NB4 (cell line): Measurements from ENCODE around the gene PRIMPOL.

Source experiments
- DNase-seq: peaks from one replicate; pipeline ENCODE4 v3.0.0; 2010; ENCODE audit warnings: low read depth
- H3K4me3 ChIP-seq: one replicate; pipeline ENCODE4 v1.5.1; 2011; ENCODE audit warnings: mild to moderate bottlenecking, low read depth, low read length, moderate library complexity
- MYC ChIP-seq: IDR thresholded peaks from 2 replicates; pipeline ENCODE4 v1.6.1; 2011; ENCODE audit warnings: low read depth, low read length
- POLR2A ChIP-seq: IDR thresholded peaks from 2 replicates; pipeline ENCODE4 v1.6.1; 2011; ENCODE audit warnings: mild to moderate bottlenecking; ENCODE audit not compliant: insufficient read length; ENCODE audit errors: extremely low read depth
- TF ChIP-seq, protein P1 (sequence below): IDR thresholded peaks from one replicate; pipeline ENCODE4 v1.5.1; 2012; ENCODE audit warnings: low read depth, low read length
- TF ChIP-seq, protein P2 (sequence below): IDR thresholded peaks from 2 replicates; pipeline ENCODE4 v1.6.1; 2011; ENCODE audit warnings: low read depth, low read length

The PRIMPOL gene

DNA sequence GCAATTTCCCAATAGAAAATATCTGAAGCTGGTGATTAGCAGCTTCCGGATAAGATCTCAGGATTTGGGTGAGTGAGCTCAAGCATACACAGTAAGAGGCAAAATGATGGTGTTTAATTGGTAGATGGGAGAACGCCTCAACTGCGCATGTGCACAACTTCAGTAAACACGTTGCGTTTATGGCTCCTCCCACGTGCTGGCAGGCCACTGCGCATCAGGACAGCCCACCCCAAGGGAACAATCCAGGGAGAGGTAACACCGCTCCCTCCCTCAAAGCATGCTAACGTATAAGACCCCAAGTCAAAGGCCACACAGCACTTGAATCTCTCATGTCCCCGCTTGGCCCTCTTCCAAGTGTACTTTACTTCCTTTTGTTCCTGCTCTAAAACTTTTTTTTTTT lies 94.7 kb downstream of the PRIMPOL start:
- DNase-seq, result no peak
- no peak for TF ChIP-seq MYC
- TF ChIP-seq POLR2A, result no peak
- TF ChIP-seq, protein P1, sequence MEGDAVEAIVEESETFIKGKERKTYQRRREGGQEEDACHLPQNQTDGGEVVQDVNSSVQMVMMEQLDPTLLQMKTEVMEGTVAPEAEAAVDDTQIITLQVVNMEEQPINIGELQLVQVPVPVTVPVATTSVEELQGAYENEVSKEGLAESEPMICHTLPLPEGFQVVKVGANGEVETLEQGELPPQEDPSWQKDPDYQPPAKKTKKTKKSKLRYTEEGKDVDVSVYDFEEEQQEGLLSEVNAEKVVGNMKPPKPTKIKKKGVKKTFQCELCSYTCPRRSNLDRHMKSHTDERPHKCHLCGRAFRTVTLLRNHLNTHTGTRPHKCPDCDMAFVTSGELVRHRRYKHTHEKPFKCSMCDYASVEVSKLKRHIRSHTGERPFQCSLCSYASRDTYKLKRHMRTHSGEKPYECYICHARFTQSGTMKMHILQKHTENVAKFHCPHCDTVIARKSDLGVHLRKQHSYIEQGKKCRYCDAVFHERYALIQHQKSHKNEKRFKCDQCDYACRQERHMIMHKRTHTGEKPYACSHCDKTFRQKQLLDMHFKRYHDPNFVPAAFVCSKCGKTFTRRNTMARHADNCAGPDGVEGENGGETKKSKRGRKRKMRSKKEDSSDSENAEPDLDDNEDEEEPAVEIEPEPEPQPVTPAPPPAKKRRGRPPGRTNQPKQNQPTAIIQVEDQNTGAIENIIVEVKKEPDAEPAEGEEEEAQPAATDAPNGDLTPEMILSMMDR, result no peak
- TF ChIP-seq, protein P2, sequence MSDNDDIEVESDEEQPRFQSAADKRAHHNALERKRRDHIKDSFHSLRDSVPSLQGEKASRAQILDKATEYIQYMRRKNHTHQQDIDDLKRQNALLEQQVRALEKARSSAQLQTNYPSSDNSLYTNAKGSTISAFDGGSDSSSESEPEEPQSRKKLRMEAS, result no peak

More for the DNA sequence above, 94.7 kb downstream of the PRIMPOL start:
- H3K4me3 ChIP-seq, result no peak overlapping the region
